H1 (cell line): ENCODE data around the gene KRTAP5-6. TPM values are rescaled to one million over a fixed set of nuclear protein-coding genes. Genes with fewer than 3 reads are reported as not detected.

ENCODE experiments used
- CBX5 ChIP-seq: fragments of 300-800, 300-1000 bp; sonication (generic); IDR thresholded peaks from 2 replicates; pipeline ENCODE4 v1.7.1; 2016; ENCODE audit warnings: antibody characterized with exemption, low read length, low read depth
- KDM1A ChIP-seq: fragments of 200-600, 300-600 bp; sonication (generic); IDR thresholded peaks from 2 replicates; pipeline ENCODE4 v1.7.1; 2016; ENCODE audit warnings: mild to moderate bottlenecking, low read length, borderline replicate concordance
- POLR2AphosphoS5 ChIP-seq: IDR thresholded peaks from 2 replicates; pipeline ENCODE4 v1.6.1; 2011; ENCODE audit warnings: low read depth, low read length
- POU5F1 ChIP-seq: IDR thresholded peaks from 2 replicates; pipeline ENCODE4 v1.6.1; 2011; ENCODE audit warnings: low read depth, mild to moderate bottlenecking, low read length, moderate library complexity
- RAD21 ChIP-seq, 2 experiments: IDR thresholded peaks in 1 of 2; conservative IDR thresholded peaks in 1 of 2; 2 replicates each; pipeline ENCODE4 v1.6.1; 2011; ENCODE audit warnings: low read depth in 2 of 2, low read length in 2 of 2, improper control_type of control experiment in 1 of 2, inconsistent platforms in 1 of 2, mild to moderate bottlenecking in 1 of 2, moderate library complexity in 1 of 2
- SIN3A ChIP-seq, 2 experiments: IDR thresholded peaks in 1 of 2; conservative IDR thresholded peaks in 1 of 2; 2 replicates each; pipeline ENCODE4 v1.6.1; 2011 to 2012; ENCODE audit warnings: low read length in 2 of 2, improper control_type of control experiment in 1 of 2, low read depth in 1 of 2, mild to moderate bottlenecking in 1 of 2
- SRF ChIP-seq: IDR thresholded peaks from 2 replicates; pipeline ENCODE4 v1.6.1; 2011; ENCODE audit warnings: mild to moderate bottlenecking, low read depth, low read length, moderate library complexity
- TCF12 ChIP-seq: IDR thresholded peaks from 2 replicates; pipeline ENCODE4 v1.6.1; 2011; ENCODE audit warnings: low read depth, mild to moderate bottlenecking, low read length
- polyA plus RNA-seq, 7 experiments: library from polyadenylated mRNA; depleted of rRNA in 3 of 7; stranded (reverse) in 5 of 7; unstranded in 2 of 7; fragments of >200 nt in 5 of 7; fragments of 200-250 nt in 2 of 7; gene quantifications; 1 replicate in 5 of 7; 2 replicates in 1 of 7; 4 replicates in 1 of 7; pipeline versions ENCODE4 v1.2.1 to v1.2.3, GENCODE V29; 2011 to 2013; ENCODE audit warnings: missing spikeins in 2 of 7, mixed read lengths in 2 of 7
- total RNA-seq: library from RNA; stranded (reverse); fragmentation: NEBNext Ultra II Directional; extraction: Animal tissue kit (Norgen Biotek cat#: 25700); gene quantifications from 2 replicates; pipeline ENCODE4 v1.2.1, GENCODE V29; 2021

Gene KRTAP5-6
- total and polyA plus RNA-seq, 2 of the 8 experiments (the other 6 are each of a cell fraction or from before 2014, with no cell fraction given) = not detected

DNA sequence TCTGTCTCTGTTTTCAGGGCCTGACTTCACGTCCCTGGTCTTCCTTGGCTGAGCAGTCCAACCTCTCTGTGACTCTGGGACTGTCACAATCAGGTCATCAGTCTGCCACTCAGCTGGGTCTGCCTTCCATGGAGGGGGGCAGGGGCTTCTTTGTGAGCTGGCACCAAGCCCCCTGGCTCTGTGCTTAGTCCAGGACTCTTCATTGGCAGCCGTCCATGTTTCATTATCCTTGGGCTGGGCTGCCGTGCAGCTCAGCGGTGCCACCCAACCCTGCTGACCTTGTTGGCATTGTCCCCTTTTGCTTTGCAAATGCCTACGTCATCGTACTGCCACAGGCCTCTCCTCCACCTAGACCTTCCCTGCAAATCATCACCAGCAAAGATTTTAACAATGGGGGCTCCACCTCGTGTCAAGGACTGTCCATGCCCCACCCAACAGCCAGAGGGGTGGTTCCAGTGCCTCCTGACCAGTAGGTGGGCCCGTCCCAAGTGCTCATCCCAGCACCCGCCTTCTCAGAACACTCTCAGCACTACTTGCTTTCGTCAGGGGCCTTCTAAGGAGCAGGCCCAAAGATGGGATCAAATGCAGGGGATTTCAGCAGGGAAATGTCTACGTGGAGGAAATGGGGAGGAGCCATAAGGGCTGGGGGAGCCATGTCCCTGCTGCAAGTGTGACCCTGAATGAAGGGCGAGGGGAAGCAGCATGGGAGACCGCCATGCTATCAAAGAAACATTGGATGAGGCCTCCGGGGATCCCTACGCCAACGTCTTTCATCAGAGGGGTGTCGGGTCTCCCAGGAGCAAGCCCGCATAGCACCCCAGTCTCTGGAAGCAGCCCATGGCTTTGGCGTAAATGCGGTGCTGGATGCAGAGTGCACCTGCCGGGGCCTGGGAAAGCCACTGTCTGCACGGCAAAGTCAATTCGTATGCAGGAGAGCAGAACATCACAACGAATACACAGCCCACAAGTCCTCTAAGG, 18.2 kb downstream of the KRTAP5-6 start (continued):
- no peak for TF ChIP-seq POU5F1
- TF ChIP-seq CBX5 = no peak
- TF ChIP-seq TCF12 = no peak
- TF ChIP-seq KDM1A = no peak
- TF ChIP-seq SIN3A (conservative IDR thresholded peaks at IDR 0.05 in 1 of 2, IDR thresholded peaks at IDR 0.05 in 1 of 2; ENCODE audit: low read depth in 1 of 2, low read length in 2 of 2) = no peak
- TF ChIP-seq RAD21 (IDR thresholded peaks at IDR 0.05 in 1 of 2, conservative IDR thresholded peaks at IDR 0.05 in 1 of 2; ENCODE audit: low read depth in 2 of 2, low read length in 2 of 2) = no peak
- no peak for TF ChIP-seq POLR2AphosphoS5
- TF ChIP-seq SRF = no peak
- TF ChIP-seq, all 59 proteins: peak for 0
